ENCODE measurements around the gene GIGYF1. TPM values are rescaled to one million over a fixed set of nuclear protein-coding genes. Genes with fewer than 3 reads are reported as not detected.

Gene GIGYF1
- total and polyA plus RNA-seq, 2 of the 13 experiments (the other 11 are each of a cell fraction or from before 2014, with no cell fraction given): 7.6 to 16.1 TPM

DNA sequence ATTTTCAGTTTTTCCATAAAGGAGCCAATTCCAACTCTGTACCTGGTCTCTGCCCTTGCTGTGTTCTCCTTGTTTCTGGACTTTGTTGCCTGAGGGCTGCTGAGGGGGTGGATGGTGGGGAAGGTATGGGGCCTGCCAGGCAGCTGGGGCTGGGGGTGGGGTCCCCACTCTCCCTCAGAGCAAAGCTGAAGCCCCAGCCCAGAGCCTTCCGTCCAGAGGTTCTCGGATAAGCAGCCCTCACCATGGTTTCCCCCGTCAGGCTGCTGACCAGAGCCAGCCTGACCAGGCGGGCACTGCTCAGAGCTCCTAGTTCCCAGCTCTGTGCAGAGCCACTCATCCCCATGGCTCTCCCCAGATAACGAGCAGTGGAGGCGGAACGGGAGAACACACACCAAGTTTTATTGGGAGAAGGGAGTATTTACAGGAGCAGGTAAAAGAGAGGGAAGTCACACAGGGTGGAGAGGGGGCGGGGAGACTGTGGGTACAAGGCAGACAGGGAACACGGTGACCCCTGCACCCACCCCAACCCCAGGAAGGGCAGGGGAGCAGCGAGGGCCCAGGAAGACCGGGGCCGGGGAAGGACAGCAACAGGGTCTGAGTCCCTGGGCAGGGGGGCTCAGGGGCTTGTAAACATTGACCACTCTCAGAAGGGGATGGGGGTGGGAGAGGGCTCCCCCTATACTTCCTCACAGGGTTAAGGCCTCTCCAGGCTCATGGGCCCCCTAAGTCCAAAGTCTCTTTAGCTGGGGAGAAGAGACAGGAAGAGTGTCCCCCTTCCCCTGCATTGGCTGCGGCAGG, 14.7 kb downstream of the GIGYF1 start (continued):
- no peak for TF ChIP-seq GLMP (CRISPR knock-in tag; IDR thresholded peaks at IDR 0.05; ENCODE audit: borderline replicate concordance)
- TF ChIP-seq PATZ1 (CRISPR knock-in tag; IDR thresholded peaks at IDR 0.05): 0 out of 2 replicates have a peak, but pooled peaks have one; percentile 30
- 0 out of 2 replicates have a peak, but pooled peaks have one; percentile 19 for TF ChIP-seq SP4 (CRISPR knock-in tag; IDR thresholded peaks at IDR 0.05)
- TF ChIP-seq, protein P1, sequence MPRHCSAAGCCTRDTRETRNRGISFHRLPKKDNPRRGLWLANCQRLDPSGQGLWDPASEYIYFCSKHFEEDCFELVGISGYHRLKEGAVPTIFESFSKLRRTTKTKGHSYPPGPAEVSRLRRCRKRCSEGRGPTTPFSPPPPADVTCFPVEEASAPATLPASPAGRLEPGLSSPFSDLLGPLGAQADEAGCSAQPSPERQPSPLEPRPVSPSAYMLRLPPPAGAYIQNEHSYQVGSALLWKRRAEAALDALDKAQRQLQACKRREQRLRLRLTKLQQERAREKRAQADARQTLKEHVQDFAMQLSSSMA (CRISPR knock-in tag; IDR thresholded peaks at IDR 0.05): no peak
- no peak for TF ChIP-seq KDM3A (CRISPR knock-in tag; IDR thresholded peaks at IDR 0.05; ENCODE audit: low read depth)
- no peak for TF ChIP-seq ZNF577 (CRISPR knock-in tag; IDR thresholded peaks at IDR 0.05; ENCODE audit: borderline replicate concordance, low read depth)
- no peak for TF ChIP-seq ZNF672 (CRISPR knock-in tag; IDR thresholded peaks at IDR 0.05)
- TF ChIP-seq HNRNPK (IDR thresholded peaks at IDR 0.05; ENCODE audit: low read depth, low read length, poor library complexity, severe bottlenecking): peak; percentile 6
- TF ChIP-seq ZNF350 (CRISPR knock-in tag; IDR thresholded peaks at IDR 0.05; ENCODE audit: borderline replicate concordance, low read depth): no peak
- no peak for TF ChIP-seq ZNF160 (CRISPR knock-in tag; IDR thresholded peaks at IDR 0.05)
- no peak for TF ChIP-seq PLRG1 (conservative IDR thresholded peaks at IDR 0.05)
- TF ChIP-seq PRPF4 (IDR thresholded peaks at IDR 0.05; ENCODE audit: low read depth, low read length, poor library complexity, severe bottlenecking): no peak

Data from HepG2 (cell line).